IgD-negative memory B cell (primary cell): Measurements from ENCODE around the gene CLHC1. TPM values are rescaled to one million over a fixed set of nuclear protein-coding genes. Genes with fewer than 3 reads are reported as not detected.
"Not testable (repeated sequence)": the region's sequence is repeated elsewhere in the genome, so short reads cannot be mapped to it uniquely, and the experiment has no call there.

Experiments used
- H3K27ac Mint-ChIP-seq, 3 donors: one replicate each; pipeline ENCODE4 v1.8.0; 2020 to 2022; ENCODE audit warnings: mild to moderate bottlenecking in 3 of 3, mixed read lengths in 3 of 3, moderate library complexity in 1 of 3
- H3K27me3 Mint-ChIP-seq: one replicate; pipeline ENCODE4 v1.8.0; 2021; ENCODE audit warnings: mixed read lengths
- H3K36me3 Mint-ChIP-seq: one replicate; pipeline ENCODE4 v1.8.0; 2020; ENCODE audit warnings: mild to moderate bottlenecking, mixed read lengths
- H3K4me1 Mint-ChIP-seq, 3 donors: one replicate each; pipeline ENCODE4 v1.8.0; 2020 to 2022; ENCODE audit warnings: mixed read lengths in 3 of 3, mild to moderate bottlenecking in 1 of 3
- H3K4me3 Mint-ChIP-seq, 4 donors: one replicate each; pipeline ENCODE4 v1.8.0; 2020 to 2022; ENCODE audit warnings: mild to moderate bottlenecking in 4 of 4, mixed read lengths in 4 of 4, moderate library complexity in 3 of 4
- H3K9me3 Mint-ChIP-seq, 3 donors: one replicate each; pipeline ENCODE4 v1.8.0; 2020 to 2021; ENCODE audit warnings: mixed read lengths in 3 of 3, mild to moderate bottlenecking in 1 of 3
- polyA plus RNA-seq: library from polyadenylated mRNA; unstranded; fragments of 300-500 nt; fragmentation: Illumina TruSeq; gene quantifications from one replicate; pipeline ENCODE4 v1.2.3, GENCODE V29; 2021

Gene CLHC1
- polyA plus RNA-seq, 1 donor from 2014 or later, result 1.2 TPM

DNA sequence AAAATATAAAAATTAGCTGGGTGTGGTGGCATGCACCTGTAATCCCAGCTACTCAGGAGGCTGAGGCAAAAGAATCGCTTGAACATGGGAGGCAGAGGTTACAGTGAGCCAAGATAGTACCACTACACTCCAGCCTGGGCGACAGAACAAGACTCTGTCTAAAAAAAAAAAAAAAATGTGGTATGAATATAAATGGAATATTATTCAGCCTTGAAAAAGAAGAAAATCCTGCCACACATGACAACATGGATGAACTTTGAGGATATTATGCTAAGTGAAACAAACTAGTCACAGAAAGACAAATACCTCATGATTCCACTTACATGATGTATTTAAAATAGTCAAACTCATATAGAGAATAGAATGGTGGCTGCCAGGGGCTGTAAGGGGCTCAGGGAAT, 88.4 kb downstream of the CLHC1 start:
- H3K4me3 Mint-ChIP-seq, H3K9me3 Mint-ChIP-seq, H3K27ac Mint-ChIP-seq, H3K27me3 Mint-ChIP-seq, H3K36me3 Mint-ChIP-seq, H3K4me1 Mint-ChIP-seq: not testable (repeated sequence)

DNA sequence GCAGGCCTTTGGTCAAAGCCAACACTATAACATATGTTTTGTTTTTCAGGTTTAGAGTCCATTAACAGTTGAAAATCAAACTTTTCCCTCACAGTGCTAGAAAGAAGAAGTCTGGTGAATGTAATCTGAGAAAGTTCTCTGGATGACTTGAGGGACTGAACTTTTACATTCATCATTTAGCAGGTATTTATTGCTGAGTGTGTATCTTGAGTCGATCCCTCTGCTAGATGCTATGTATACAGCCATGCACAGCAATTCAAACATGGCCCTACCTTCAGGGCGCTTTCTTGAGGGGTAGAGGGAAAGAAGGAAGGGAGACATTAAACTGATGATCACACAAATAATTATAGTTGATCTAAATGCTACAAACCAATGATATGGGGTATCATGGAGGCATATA, 89.6 kb downstream of the CLHC1 start:
- H3K4me3 Mint-ChIP-seq, result no peak overlapping the region
- no peak overlapping the region for H3K27ac Mint-ChIP-seq

DNA sequence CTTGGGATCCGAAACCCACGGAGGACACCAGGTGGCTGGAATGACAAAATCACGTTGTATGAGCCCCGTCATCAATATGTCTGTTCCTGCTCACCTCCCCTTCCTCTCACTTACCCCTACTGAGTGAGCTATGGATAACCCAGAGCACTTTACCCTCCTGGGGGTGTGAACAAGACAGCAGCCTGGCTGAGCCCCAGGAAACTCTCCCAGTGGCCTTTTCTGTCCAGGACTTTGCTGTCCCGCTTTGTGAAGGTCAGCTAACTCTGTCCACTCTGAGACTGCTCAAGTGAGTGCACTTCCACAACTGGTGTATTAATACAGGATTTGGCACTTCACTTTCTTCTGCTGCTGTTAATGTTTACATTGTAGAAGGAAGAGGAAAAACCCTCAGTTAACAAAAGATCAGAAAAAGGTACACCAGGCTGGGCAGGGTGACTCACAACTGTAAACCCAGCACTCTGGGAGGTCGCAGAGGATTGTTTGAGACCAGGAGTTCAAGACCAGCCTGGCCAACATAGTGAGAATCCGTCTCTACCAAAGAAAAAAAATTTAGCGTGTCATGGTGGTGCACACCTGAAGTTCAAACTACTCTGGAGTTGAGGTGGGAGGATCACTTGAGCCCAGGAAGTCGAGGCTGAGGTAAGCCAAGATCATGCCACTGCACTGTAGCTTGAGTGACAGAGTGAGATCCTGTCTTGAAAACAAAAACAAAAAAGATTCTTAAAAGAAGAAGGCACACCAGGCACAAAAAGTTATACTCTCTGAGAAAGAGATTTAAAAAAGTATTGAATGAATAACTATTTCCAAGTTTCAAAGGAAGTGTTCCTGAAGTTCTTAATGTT, 90.3 kb downstream of the CLHC1 start:
- H3K27ac Mint-ChIP-seq, result no peak overlapping the region
- no peaks in the 10 kb centered on the region for H3K27me3 Mint-ChIP-seq

More for the DNA sequence above, 89.6 kb downstream of the CLHC1 start:
- Mint-ChIP-seq H3K27me3 (no peaks in the 10 kb centered on the region), H3K9me3 (no peaks in the 10 kb centered on the region), H3K36me3 (no peaks in the 10 kb centered on the region), H3K4me1 (peaks cover 5 to 6% (median 6%) of the 10 kb centered on the region in 3 donors)

DNA sequence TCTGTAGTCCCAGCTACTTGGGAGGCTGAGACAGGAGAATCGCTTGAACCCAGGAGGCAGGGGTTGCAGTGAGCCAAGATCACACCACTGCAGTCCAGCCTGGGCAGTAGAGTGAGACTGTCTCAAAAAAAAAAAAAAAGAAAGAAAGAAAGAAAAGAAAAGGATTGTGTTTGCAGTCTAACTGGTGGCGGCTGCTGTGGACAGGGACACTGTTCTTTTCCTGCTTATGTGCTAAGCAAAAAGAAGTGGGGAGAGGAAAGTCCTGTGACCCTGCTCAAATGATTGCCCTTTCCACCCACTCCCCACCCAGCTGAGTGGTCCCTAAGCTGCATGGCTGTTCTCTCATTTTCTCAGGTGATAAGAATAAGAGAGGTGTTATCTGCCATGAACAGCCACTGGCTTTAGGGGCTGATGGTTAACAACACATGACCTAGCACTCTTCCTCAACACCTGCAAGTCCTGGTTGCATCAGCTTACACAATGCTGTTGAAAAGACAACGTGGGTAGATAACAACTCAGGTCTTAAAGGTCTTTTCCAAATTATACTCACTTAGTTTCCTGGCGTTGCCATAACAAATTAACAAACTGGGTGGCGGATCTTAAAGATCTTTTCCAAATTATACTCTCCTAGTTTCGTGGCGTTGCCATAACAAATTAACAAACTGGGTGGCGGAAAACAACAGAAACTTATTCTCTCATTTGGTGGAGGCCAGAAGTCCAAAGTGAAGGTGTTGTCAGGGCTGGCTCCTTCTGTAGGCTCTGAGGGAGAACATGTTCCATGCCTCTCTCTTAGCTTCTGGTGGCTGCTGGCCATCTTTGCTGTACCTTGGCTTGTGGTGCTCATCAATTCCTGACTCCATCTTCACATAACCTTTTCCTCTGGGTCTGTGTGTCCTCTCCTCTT, 91.5 kb downstream of the CLHC1 start:
- no peak overlapping the region for H3K27ac Mint-ChIP-seq
- peaks cover 13 to 24% (median 16%) of the 10 kb centered on the region in 3 donors for H3K4me1 Mint-ChIP-seq
- no peaks in the 10 kb centered on the region for H3K27me3 Mint-ChIP-seq
- no peaks in the 10 kb centered on the region for H3K9me3 Mint-ChIP-seq
- H3K4me3 Mint-ChIP-seq, result no peak overlapping the region
- no peaks in the 10 kb centered on the region for H3K36me3 Mint-ChIP-seq

More for the DNA sequence above, 90.3 kb downstream of the CLHC1 start:
- Mint-ChIP-seq H3K36me3 (no peaks in the 10 kb centered on the region), H3K9me3 (no peaks in the 10 kb centered on the region), H3K4me3 (peak overlapping the region in 1 of 4 donors; percentile 39), H3K4me1 (peaks cover 11 to 13% (median 11%) of the 10 kb centered on the region in 3 donors)

DNA sequence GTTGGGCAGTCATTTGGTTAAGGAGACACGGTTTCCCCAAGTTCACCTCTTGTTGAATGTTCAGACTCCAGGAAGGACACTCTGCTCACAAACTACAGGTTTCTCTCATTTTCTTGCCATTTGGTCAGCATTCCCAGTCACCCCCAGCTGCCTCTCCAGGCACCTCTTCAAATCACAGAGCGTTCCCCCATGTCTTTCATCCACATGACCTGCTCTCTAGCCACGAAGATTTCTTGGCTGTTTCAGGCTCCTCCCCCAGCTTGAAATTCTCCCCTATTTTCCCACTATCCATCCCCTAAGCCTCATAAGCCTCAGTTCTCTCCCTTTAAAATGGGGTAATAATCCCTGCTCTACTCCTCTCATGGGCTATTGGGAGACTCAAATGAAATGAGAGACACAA, 92.8 kb downstream of the CLHC1 start:
- Mint-ChIP-seq H3K27ac (peak overlapping the region in 2 of 3 donors; percentile 14 to 51), H3K36me3 (no peaks in the 10 kb centered on the region), H3K4me1 (peaks cover 19 to 31% (median 23%) of the 10 kb centered on the region in 3 donors), H3K9me3 (no peaks in the 10 kb centered on the region), H3K4me3 (peak overlapping the region in 1 of 4 donors; percentile 36), H3K27me3 (peaks cover 1% of the 10 kb centered on the region)

DNA sequence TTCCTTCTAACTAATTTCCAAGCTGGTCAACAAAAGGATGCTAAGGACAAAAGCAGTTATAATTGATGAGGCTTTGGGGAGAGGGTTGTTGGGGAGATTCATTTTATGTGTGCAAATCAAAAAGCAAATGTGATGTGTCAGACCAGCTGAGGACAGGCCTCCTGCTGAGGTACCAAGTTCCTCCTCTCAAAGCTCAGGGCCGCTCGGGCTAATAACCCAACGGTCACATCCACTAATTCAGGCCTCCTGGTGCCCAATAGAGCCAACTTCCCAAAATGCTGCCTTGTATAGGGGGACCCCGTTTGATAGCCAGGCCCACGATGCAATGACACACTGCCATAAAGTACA, 93.2 kb downstream of the CLHC1 start:
- Mint-ChIP-seq H3K9me3 (no peaks in the 10 kb centered on the region), H3K4me3 (no peak overlapping the region), H3K4me1 (peaks cover 24 to 35% (median 27%) of the 10 kb centered on the region in 3 donors), H3K36me3 (no peaks in the 10 kb centered on the region), H3K27ac (peak overlapping the region in 1 of 3 donors; percentile 51), H3K27me3 (peaks cover 1% of the 10 kb centered on the region)

DNA sequence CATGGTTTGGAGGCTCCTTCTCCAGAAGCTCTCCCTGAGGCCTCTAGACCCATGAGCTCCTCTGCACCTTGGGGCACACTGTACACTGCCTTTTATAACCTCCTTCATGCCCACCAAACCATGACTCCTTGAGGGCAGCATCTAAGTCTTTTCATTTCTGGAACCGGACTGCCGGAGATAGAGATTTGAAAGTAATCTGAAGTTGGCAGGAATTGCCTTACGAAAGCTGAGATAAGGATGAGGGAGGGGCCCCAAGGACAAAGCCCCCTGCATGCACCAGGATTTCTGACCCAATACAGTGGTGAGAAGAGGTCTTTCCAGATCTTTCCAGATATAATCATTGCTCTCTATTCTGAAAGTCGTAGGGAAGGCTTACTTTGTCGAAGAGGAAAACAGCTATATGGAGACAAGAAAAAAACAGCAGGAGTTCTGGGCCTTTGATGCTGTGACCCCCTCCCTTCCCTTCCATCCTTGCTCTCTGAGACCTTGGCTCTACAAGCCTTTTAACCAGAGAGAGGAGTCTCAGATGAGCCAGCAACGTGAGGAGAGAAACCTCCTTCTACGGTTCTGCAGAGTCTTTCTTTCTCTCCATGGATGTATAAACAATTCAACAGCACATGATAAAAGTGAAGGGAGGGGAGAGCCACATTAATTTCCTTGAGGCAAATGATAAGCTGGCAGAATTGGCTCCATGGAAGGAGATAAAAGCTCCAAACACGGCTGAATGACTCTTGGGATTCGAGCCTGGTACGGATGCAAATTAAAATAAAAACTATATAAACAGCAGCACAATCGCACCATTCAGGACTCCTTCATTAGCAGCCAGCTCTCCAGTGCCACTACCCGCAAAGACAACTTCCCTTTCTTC, 93.8 kb downstream of the CLHC1 start:
- H3K9me3 Mint-ChIP-seq, result no peaks in the 10 kb centered on the region
- H3K4me3 Mint-ChIP-seq, result no peak overlapping the region
- no peaks in the 10 kb centered on the region for H3K36me3 Mint-ChIP-seq
- H3K27me3 Mint-ChIP-seq, result peaks cover 1% of the 10 kb centered on the region
- H3K4me1 Mint-ChIP-seq, result peaks cover 29 to 40% (median 30%) of the 10 kb centered on the region in 3 donors
- H3K27ac Mint-ChIP-seq, result peak overlapping the region in 1 of 3 donors; percentile 51

DNA sequence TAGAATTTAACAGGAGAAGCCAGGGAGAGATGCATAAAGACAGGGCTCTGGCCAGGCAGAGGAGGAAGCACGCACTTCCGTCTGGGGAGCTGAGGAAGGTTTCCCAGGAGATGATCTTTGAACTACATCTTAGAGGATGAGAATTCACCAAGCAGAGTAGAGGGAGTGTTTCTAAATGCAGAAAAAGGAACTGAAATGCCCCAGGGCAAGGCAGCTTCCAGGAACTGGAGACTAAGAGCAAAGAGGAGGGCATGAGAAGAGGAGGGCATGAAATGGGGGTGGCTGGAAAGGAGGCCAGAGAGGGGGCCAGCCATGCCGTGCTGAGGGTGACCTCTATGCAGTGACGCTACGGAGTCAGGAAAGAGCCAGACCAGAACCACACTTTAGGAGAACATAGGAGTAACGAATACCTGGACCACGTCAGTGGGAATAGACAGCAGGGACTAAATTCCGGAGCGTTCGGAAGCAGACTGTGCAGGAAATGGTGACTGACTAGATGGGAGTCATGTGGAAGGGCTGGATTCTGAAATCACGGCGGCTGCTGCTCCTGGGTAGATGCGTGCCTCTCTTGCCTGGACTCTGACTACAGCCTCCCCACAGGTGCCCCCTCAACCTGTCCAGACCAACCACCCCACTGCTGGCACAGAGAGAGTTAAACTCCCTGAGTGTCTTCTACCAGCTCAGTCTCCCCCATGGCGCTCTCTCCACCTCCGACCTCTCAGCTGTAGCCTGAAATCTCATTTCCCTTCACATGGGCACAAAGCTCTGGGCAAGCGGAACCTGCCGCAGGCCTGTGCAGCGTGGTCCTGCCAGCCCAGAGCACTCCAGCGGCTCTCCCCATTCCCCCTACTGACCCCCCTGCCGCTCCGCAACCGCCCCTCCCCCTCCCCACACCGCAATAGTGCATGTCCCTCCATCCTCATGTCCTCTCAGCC, 94.8 kb downstream of the CLHC1 start:
- Mint-ChIP-seq H3K36me3 (no peaks in the 10 kb centered on the region), H3K4me3 (peak overlapping the region in 2 of 4 donors; percentile 11 to 37), H3K9me3 (no peaks in the 10 kb centered on the region), H3K4me1 (peaks cover 31 to 41% (median 31%) of the 10 kb centered on the region in 3 donors), H3K27me3 (peaks cover 1% of the 10 kb centered on the region), H3K27ac (peak overlapping the region in 1 of 3 donors; percentile 32)

DNA sequence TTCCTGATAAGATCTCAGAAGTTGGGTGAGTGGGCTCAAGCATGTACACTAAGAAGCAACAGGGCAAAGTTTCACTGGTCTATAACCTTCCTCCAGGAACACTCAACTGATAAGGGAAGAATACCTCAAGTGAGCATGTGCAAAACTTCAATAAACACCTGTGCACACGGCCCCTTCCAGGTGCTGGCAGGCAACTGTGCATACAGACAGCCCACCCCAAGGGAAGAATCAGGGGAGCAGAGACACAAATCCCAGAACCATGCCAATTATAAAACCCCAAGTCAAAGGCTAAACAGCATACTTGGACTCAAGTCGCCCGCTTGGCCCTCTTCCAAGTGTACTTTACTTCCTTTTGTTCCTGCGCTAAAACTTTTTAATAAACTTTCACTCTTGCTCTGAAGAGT, 96.0 kb downstream of the CLHC1 start:
- no peaks in the 10 kb centered on the region for H3K9me3 Mint-ChIP-seq
- peaks cover 31 to 40% (median 31%) of the 10 kb centered on the region in 3 donors for H3K4me1 Mint-ChIP-seq
- H3K27me3 Mint-ChIP-seq, result peaks cover 1% of the 10 kb centered on the region
- H3K27ac Mint-ChIP-seq, result no peak overlapping the region
- H3K4me3 Mint-ChIP-seq, result no peak overlapping the region
- no peaks in the 10 kb centered on the region for H3K36me3 Mint-ChIP-seq

DNA sequence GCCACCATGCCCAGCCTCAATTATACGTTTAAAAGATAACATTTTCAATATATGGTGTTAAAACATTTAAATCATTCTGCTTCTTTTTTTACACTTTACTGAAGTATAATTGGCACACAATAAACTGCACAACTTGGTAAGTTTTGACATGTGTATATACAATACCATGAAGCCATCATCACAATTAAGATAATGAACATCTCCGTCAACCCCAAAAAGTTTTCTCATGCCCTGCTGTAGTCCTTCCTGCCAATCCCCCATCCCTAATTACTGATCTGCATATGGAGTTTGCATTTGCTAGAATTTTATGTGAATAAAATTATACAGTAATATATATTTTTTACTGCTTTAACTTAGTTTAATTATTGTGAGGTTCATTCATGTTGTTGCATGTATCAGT, 96.6 kb downstream of the CLHC1 start:
- Mint-ChIP-seq H3K9me3 (no peaks in the 10 kb centered on the region), H3K4me3 (no peak overlapping the region)

DNA sequence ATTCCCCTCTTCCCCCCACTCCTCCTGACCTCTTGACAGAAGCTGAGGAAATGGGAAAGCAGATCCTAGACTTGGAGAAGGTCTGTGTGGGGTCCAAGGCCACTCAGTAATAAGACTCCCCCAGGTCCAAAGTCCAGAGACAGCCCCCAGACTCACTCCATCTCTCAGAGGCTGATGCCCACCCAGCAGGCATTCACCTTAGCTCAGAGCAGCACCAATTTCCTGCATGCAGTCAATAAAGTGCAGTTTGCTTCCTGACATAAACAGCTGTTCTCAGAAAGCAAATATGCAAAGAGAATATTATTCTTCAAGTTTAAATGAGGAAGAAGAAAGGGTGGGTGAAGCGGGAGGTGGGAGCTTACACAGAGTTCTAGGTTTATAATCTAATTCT, 97.8 kb downstream of the CLHC1 start:
- Mint-ChIP-seq H3K4me1 (peaks cover 25 to 42% (median 31%) of the 10 kb centered on the region in 3 donors), H3K27me3 (peaks cover 1% of the 10 kb centered on the region), H3K36me3 (no peaks in the 10 kb centered on the region), H3K27ac (peak overlapping the region; percentile 98 to 100 (median 99)), H3K9me3 (no peaks in the 10 kb centered on the region), H3K4me3 (peak overlapping the region; percentile 83 to 96 (median 96))

More for the DNA sequence above, 96.6 kb downstream of the CLHC1 start:
- H3K27ac Mint-ChIP-seq, result no peak overlapping the region
- no peaks in the 10 kb centered on the region for H3K36me3 Mint-ChIP-seq
- H3K4me1 Mint-ChIP-seq, result peaks cover 25 to 42% (median 31%) of the 10 kb centered on the region in 3 donors
- H3K27me3 Mint-ChIP-seq, result peaks cover 1% of the 10 kb centered on the region

DNA sequence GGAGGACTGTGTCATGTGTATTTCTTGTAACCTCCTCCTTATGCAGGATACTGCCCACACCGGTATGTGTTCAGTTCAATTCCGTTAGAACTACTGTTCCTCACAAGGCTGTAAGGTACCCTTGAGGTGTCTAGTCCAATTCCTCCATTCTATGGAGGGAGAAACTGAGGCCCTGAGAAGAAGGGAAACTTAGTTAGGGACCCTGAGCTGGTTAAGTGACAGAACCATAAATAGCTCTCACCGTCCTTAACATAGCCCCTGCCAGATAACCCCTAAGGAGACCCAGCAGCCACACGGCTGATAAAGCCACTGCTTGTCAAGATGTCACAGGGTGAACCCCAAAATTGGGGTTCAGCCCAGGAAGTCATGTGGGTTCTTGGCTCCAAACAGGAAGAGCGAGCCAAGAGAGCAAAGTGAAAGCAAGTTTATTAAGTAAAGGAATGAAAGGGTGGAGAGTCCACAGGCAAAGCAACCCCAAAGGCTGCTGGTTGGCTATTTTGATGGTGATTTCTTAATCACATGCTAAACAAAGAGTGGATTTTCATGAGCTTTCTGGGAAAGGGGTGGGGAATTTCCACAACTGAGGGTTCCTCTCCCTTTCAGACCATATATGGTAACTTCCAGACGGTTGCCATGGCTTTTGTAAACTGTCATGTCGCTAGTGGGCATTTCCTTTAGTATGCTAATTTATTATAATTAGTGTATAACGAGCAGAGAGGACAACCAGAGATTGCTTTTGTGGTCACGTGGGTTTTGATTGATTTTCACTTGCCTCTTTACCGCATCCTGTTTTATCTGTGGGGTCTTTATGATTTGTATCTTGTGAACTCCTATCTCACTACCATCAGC, 98.4 kb downstream of the CLHC1 start:
- H3K27ac Mint-ChIP-seq, result peak overlapping the region; percentile 98 to 100 (median 99)
- no peaks in the 10 kb centered on the region for H3K36me3 Mint-ChIP-seq
- no peaks in the 10 kb centered on the region for H3K9me3 Mint-ChIP-seq
- peak overlapping the region; percentile 83 to 96 (median 96) for H3K4me3 Mint-ChIP-seq
- H3K27me3 Mint-ChIP-seq, result peaks cover 1% of the 10 kb centered on the region
- peaks cover 25 to 42% (median 31%) of the 10 kb centered on the region in 3 donors for H3K4me1 Mint-ChIP-seq

DNA sequence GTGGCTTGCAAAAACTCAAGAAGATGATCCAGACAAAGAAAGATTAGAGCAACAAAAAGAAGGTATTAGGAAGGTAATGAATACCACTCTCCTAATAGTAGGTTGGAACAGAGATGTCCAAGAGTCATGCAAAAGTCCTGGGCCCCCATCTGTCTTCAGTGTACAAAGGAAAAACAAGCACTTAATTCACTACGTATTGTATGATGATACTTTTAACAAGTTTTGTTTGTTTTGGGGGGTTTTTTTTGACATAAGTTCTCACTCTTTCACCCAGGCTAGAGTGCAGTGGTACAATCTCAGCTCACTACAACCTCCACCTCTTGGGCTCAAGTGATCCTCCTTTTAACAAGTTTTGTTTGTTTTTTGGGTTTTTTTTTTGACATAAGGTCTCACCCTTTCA, 101.2 kb downstream of the CLHC1 start:
- H3K4me3 Mint-ChIP-seq, result no peak overlapping the region

More for the DNA sequence above, 101.2 kb downstream of the CLHC1 start:
- H3K27ac Mint-ChIP-seq, result peak overlapping the region in 1 of 3 donors; percentile 19
- peaks cover 15 to 22% (median 17%) of the 10 kb centered on the region in 3 donors for H3K4me1 Mint-ChIP-seq
- peaks cover 1% of the 10 kb centered on the region for H3K27me3 Mint-ChIP-seq
- peaks cover 0 to 2% (median 0%) of the 10 kb centered on the region in 3 donors for H3K9me3 Mint-ChIP-seq
- no peaks in the 10 kb centered on the region for H3K36me3 Mint-ChIP-seq
